Osteocyte (in vitro differentiated cells): ENCODE measurements around the gene LRRN3. TPM values are rescaled to one million over a fixed set of nuclear protein-coding genes. Genes with fewer than 3 reads are reported as not detected.

Source experiments
- DNase-seq: peaks from one replicate; pipeline ENCODE4 v3.0.0; 2021; ENCODE audit warnings: mixed read lengths; ENCODE audit not compliant: unreplicated experiment; ENCODE audit errors: extremely low spot score
- H3K27ac Mint-ChIP-seq: one replicate; pipeline ENCODE4 v1.8.0; 2021; ENCODE audit warnings: mild to moderate bottlenecking, mixed read lengths; ENCODE audit not compliant: unreplicated experiment
- H3K27me3 Mint-ChIP-seq: one replicate; pipeline ENCODE4 v1.8.0; 2021; ENCODE audit warnings: mixed read lengths; ENCODE audit not compliant: unreplicated experiment
- H3K36me3 Mint-ChIP-seq: one replicate; pipeline ENCODE4 v1.8.0; 2021; ENCODE audit warnings: mixed read lengths; ENCODE audit not compliant: unreplicated experiment
- H3K4me1 Mint-ChIP-seq: one replicate; pipeline ENCODE4 v1.8.0; 2021; ENCODE audit warnings: mixed read lengths; ENCODE audit not compliant: unreplicated experiment
- H3K4me3 Mint-ChIP-seq: one replicate; pipeline ENCODE4 v1.8.0; 2021; ENCODE audit warnings: mild to moderate bottlenecking, moderate library complexity, mixed read lengths; ENCODE audit not compliant: unreplicated experiment
- H3K9me3 Mint-ChIP-seq: one replicate; pipeline ENCODE4 v1.8.0; 2021; ENCODE audit warnings: mixed read lengths; ENCODE audit not compliant: unreplicated experiment
- total RNA-seq: library from RNA; stranded (reverse); gene quantifications from 2 replicates; pipeline ENCODE4 v1.2.1, GENCODE V29; 2021
- TF ChIP-seq, protein P1 (sequence below): fragments of 200-600 bp; sonication (generic); IDR thresholded peaks from 2 replicates; pipeline ENCODE4 v1.5.0; 2021; ENCODE audit warnings: antibody characterized with exemption, mild to moderate bottlenecking, moderate library complexity

Gene LRRN3
- total RNA-seq, 1 donor from 2014 or later: 0.56 TPM

DNA sequence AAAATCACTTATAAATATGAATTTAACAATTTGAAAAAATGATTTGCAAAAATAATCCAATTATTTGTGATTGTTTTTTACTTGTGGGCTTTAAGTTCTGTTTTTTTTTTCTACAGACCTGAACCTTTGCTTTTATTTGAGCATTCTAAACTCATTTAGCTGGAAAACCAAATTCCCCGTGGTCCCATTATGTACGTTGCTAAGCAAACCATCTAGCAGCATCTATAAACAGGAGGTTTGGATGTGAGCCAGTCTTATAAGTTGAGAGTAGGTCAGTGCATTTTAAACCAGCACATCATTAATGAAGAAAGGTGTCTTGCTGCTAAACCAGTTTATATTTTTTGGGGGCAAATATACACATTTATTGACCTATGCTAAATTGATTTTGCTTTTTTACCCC lies 77.3 kb downstream of the LRRN3 start:
- Mint-ChIP-seq H3K27ac (no peak overlapping the region), H3K36me3 (no peaks in the 10 kb centered on the region), H3K4me1 (peaks cover 13% of the 10 kb centered on the region), H3K27me3 (no peaks in the 10 kb centered on the region), H3K9me3 (no peaks in the 10 kb centered on the region), H3K4me3 (no peak overlapping the region)
- TF ChIP-seq, protein P1, sequence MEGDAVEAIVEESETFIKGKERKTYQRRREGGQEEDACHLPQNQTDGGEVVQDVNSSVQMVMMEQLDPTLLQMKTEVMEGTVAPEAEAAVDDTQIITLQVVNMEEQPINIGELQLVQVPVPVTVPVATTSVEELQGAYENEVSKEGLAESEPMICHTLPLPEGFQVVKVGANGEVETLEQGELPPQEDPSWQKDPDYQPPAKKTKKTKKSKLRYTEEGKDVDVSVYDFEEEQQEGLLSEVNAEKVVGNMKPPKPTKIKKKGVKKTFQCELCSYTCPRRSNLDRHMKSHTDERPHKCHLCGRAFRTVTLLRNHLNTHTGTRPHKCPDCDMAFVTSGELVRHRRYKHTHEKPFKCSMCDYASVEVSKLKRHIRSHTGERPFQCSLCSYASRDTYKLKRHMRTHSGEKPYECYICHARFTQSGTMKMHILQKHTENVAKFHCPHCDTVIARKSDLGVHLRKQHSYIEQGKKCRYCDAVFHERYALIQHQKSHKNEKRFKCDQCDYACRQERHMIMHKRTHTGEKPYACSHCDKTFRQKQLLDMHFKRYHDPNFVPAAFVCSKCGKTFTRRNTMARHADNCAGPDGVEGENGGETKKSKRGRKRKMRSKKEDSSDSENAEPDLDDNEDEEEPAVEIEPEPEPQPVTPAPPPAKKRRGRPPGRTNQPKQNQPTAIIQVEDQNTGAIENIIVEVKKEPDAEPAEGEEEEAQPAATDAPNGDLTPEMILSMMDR: no peak
- no peak for DNase-seq

GRCh38 chr7:111172564-111173257 lies 81.8 kb downstream of the LRRN3 start:
- H3K4me3 Mint-ChIP-seq: no peak overlapping the region
- peaks cover 13% of the 10 kb centered on the region for H3K4me1 Mint-ChIP-seq
- no peak for DNase-seq
- TF ChIP-seq, protein P1: no peak
- no peaks in the 10 kb centered on the region for H3K36me3 Mint-ChIP-seq
- H3K9me3 Mint-ChIP-seq: peaks cover 5% of the 10 kb centered on the region
- no peak overlapping the region for H3K27ac Mint-ChIP-seq
- no peaks in the 10 kb centered on the region for H3K27me3 Mint-ChIP-seq

GRCh38 chr7:111173528-111173927 lies 82.6 kb downstream of the LRRN3 start:
- H3K36me3 Mint-ChIP-seq: peaks cover 4% of the 10 kb centered on the region
- no peaks in the 10 kb centered on the region for H3K27me3 Mint-ChIP-seq
- peaks cover 10% of the 10 kb centered on the region for H3K4me1 Mint-ChIP-seq
- no peak overlapping the region for H3K27ac Mint-ChIP-seq
- H3K4me3 Mint-ChIP-seq: no peak overlapping the region
- DNase-seq: no peak
- TF ChIP-seq, protein P1: no peak
- H3K9me3 Mint-ChIP-seq: peaks cover 8% of the 10 kb centered on the region

DNA sequence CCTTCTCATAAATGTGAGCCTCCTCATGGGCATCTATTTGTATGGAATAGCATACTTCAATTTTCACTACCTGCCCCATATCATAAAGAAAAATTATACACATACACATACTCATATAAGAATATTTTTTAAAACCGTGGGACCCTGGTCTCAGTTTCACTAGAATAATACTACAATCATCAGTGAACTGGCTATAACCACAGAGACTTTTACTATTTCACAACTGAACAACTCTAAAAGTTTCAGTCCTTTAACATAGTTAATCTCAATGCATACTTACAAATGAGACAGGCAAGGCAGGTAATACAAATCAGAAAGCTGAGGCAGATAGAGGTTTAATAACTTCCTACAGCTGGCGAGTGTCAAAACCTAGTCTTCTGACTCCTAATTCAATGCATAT lies 83.1 kb downstream of the LRRN3 start:
- Mint-ChIP-seq H3K36me3 (peaks cover 8% of the 10 kb centered on the region), H3K4me1 (peaks cover 9% of the 10 kb centered on the region), H3K4me3 (no peak overlapping the region), H3K27ac (no peak overlapping the region), H3K9me3 (peaks cover 12% of the 10 kb centered on the region), H3K27me3 (no peaks in the 10 kb centered on the region)
- DNase-seq: no peak
- TF ChIP-seq, protein P1: no peak

GRCh38 chr7:111174510-111174909 lies 83.6 kb downstream of the LRRN3 start:
- TF ChIP-seq, protein P1: no peak
- Mint-ChIP-seq H3K4me1 (peaks cover 9% of the 10 kb centered on the region), H3K27me3 (no peaks in the 10 kb centered on the region), H3K9me3 (peaks cover 12% of the 10 kb centered on the region), H3K36me3 (peaks cover 10% of the 10 kb centered on the region), H3K27ac (no peak overlapping the region), H3K4me3 (no peak overlapping the region)
- DNase-seq: no peak
